ENCODE measurements around the gene DECR2. TPM values are rescaled to one million over a fixed set of nuclear protein-coding genes. Genes with fewer than 3 reads are reported as not detected.

DECR2 gene
- polyA plus RNA-seq, 3 donors = 5.7 to 12.8 (median 8.7) TPM

GRCh38 chr16:379961-380761 is 21.5 kb upstream of the DECR2 start:
- DNase-seq = no peak
- peaks cover 0 to 14% (median 9%) of the 10 kb centered on the region in 3 donors for H3K27me3 Mint-ChIP-seq (ENCODE audit: low read depth in 3 of 3)
- peaks cover 12 to 23% of the 10 kb centered on the region in 2 donors for H3K36me3 Mint-ChIP-seq
- no peaks in the 10 kb centered on the region for H3K9me3 Mint-ChIP-seq
- peak overlapping the region; percentile 63 to 88 for H3K4me3 Mint-ChIP-seq
- no peak for TF ChIP-seq CTCF (IDR thresholded peaks at IDR 0.05)
- peak overlapping the region; percentile 76 for H3K9ac ChIP-seq (ENCODE audit: insufficient read depth, low read length, poor library complexity, severe bottlenecking)
- H4K20me1 ChIP-seq (ENCODE audit: insufficient read depth, low read length) = peaks cover 32% of the 10 kb centered on the region
- peaks cover 23 to 27% of the 10 kb centered on the region in 2 donors for H3K36me3 ChIP-seq (replicated peaks in 1 of 2; ENCODE audit: control insufficient read depth in 1 of 2, insufficient read depth in 2 of 2, low read length in 2 of 2)
- no peak overlapping the region for H3K27ac ChIP-seq (ENCODE audit: low read depth in 1 of 2, low read length in 2 of 2)
- H3K79me2 ChIP-seq (ENCODE audit: insufficient read depth, low read length) = peaks cover 35% of the 10 kb centered on the region
- peaks cover 35% of the 10 kb centered on the region for H3K4me1 Mint-ChIP-seq
- H3K27ac Mint-ChIP-seq = peak overlapping the region in 1 of 7 donors; percentile 10
- no peaks in the 10 kb centered on the region for H3K9me3 ChIP-seq (replicated peaks in 1 of 2; ENCODE audit: control insufficient read depth in 1 of 2, insufficient read depth in 1 of 2, low read length in 2 of 2)
- H3K27me3 ChIP-seq (ENCODE audit: control insufficient read depth in 2 of 2, insufficient read depth in 2 of 2, low read length in 2 of 2) = no peaks in the 10 kb centered on the region
- 87% methylated on average over 14 of the region's 27 CpGs for WGBS (ENCODE audit: insufficient coverage)
- H3K4me1 ChIP-seq (ENCODE audit: control insufficient read depth in 1 of 2, insufficient read depth in 2 of 2, low read length in 2 of 2) = peaks cover 39 to 46% of the 10 kb centered on the region in 2 donors
- H3K4me2 ChIP-seq (replicated peaks; ENCODE audit: extremely low read depth, low read length, poor library complexity, severe bottlenecking) = peak overlapping the region; percentile 95
- H2AFZ ChIP-seq (ENCODE audit: insufficient read depth, low read depth, low read length, poor library complexity, severe bottlenecking) = no peak overlapping the region
- peak overlapping the region in 1 of 3 experiments; percentile 87 for H3K4me3 ChIP-seq (replicated peaks in 1 of 3; ENCODE audit: low read depth in 2 of 3, low read length in 3 of 3)
- intact Hi-C loops (cut with micrococcal nuclease) = no loop called here

- peaks cover 10 to 17% of the 10 kb centered on the region in 2 donors for H3K36me3 Mint-ChIP-seq
- no peak for TF ChIP-seq CTCF (IDR thresholded peaks at IDR 0.05)
- intact Hi-C loops (cut with micrococcal nuclease) = no loop called here
- Histone ChIP-seq H3K79me2 (ENCODE audit: insufficient read depth, low read length) (peaks cover 35% of the 10 kb centered on the region), H3K27ac (ENCODE audit: low read depth in 1 of 2, low read length in 2 of 2) (no peak overlapping the region), H3K4me1 (ENCODE audit: control insufficient read depth in 1 of 2, insufficient read depth in 2 of 2, low read length in 2 of 2) (peaks cover 39 to 46% of the 10 kb centered on the region in 2 donors), H3K9me3 (replicated peaks in 1 of 2; ENCODE audit: control insufficient read depth in 1 of 2, insufficient read depth in 1 of 2, low read length in 2 of 2) (no peaks in the 10 kb centered on the region), H3K27me3 (ENCODE audit: control insufficient read depth in 2 of 2, insufficient read depth in 2 of 2, low read length in 2 of 2) (no peaks in the 10 kb centered on the region), H3K4me2 (replicated peaks; ENCODE audit: extremely low read depth, low read length, poor library complexity, severe bottlenecking) (peak overlapping the region; percentile 95), H2AFZ (ENCODE audit: insufficient read depth, low read depth, low read length, poor library complexity, severe bottlenecking) (peak overlapping the region; percentile 71), H4K20me1 (ENCODE audit: insufficient read depth, low read length) (peaks cover 32% of the 10 kb centered on the region), H3K4me3 (replicated peaks in 1 of 3; ENCODE audit: low read depth in 2 of 3, low read length in 3 of 3) (peak overlapping the region; percentile 78 to 88 (median 87)), H3K9ac (ENCODE audit: insufficient read depth, low read length, poor library complexity, severe bottlenecking) (peak overlapping the region; percentile 76), H3K36me3 (replicated peaks in 1 of 2; ENCODE audit: control insufficient read depth in 1 of 2, insufficient read depth in 2 of 2, low read length in 2 of 2) (peaks cover 20 to 22% of the 10 kb centered on the region in 2 donors)
- H3K9me3 Mint-ChIP-seq = no peaks in the 10 kb centered on the region
- peaks cover 35% of the 10 kb centered on the region for H3K4me1 Mint-ChIP-seq
- 16% methylated on average over 11 of the region's 12 CpGs for WGBS (ENCODE audit: insufficient coverage)
- H3K4me3 Mint-ChIP-seq = peak overlapping the region; percentile 80 to 88
- DNase-seq = no peak
- H3K27ac Mint-ChIP-seq = no peak overlapping the region
- H3K27me3 Mint-ChIP-seq (ENCODE audit: low read depth in 3 of 3) = peaks cover 0 to 14% (median 9%) of the 10 kb centered on the region in 3 donors
Measured at GRCh38 chr16:380762-381011, 21.0 kb upstream of the DECR2 start.
